Naive thymus-derived CD4-positive, alpha-beta T cell (primary cell): ENCODE measurements around the gene GSG1L. TPM values are rescaled to one million over a fixed set of nuclear protein-coding genes. Genes with fewer than 3 reads are reported as not detected.
A peak's percentile ranks its signal among the peaks of the same experiment; 100 is the strongest.

ENCODE experiments used
- ATAC-seq: fragments of 150-1000 bp; cut with Tn5 transposase; 2 replicates; pipeline ENCODE4 v1.10.0; 2021; ENCODE audit warnings: mild to moderate bottlenecking, moderate library complexity
- CTCF ChIA-PET: fragments of 350-600 bp; sonication (Branson Sonifier 250); formaldehyde crosslinking; loops from one replicate; lab custom pipeline; 2021; ENCODE audit warnings: antibody characterized with exemption; lab: Charles Lee
- POLR2A ChIA-PET: fragments of 350-600 bp; sonication (Branson Sonifier 250); formaldehyde crosslinking; loops from one replicate; lab custom pipeline; 2021; ENCODE audit warnings: antibody characterized with exemption, inconsistent platforms; lab: Charles Lee
- DNase-seq, 9 donors: peaks; one replicate each; pipeline versions ENCODE4 v3.0.0 to v3.0.0-alpha.2; 2020 to 2022; ENCODE audit warnings: mixed read lengths in 1 of 9
- H3K27ac ChIP-seq: one replicate; pipeline ENCODE4 v1.7.0; 2013; ENCODE audit warnings: mild to moderate bottlenecking, low read depth, low read length, moderate library complexity
- H3K27me3 ChIP-seq, 2 donors: one replicate each; pipeline ENCODE4 v1.7.0; 2013; ENCODE audit warnings: low read length in 2 of 2, mild to moderate bottlenecking in 2 of 2, moderate library complexity in 2 of 2; ENCODE audit not compliant: control insufficient read depth in 2 of 2, insufficient read depth in 2 of 2
- H3K36me3 ChIP-seq, 3 experiments: 1 replicate in 2 of 3; 2 replicates in 1 of 3; pipeline ENCODE4 v1.7.0; 2013; ENCODE audit warnings: low read length in 3 of 3, mild to moderate bottlenecking in 3 of 3, moderate library complexity in 1 of 3; ENCODE audit not compliant: insufficient read depth in 3 of 3, control insufficient read depth in 2 of 3
- H3K4me1 ChIP-seq, 2 donors: one replicate each; pipeline ENCODE4 v1.7.0; 2013; ENCODE audit warnings: low read length in 2 of 2, mild to moderate bottlenecking in 2 of 2, moderate library complexity in 1 of 2; ENCODE audit not compliant: control insufficient read depth in 2 of 2, insufficient read depth in 2 of 2
- H3K4me3 ChIP-seq: 2 replicates; pipeline ENCODE4 v1.7.0; 2013; ENCODE audit warnings: mild to moderate bottlenecking, low read length
- H3K9me3 ChIP-seq, 3 experiments: 1 replicate in 2 of 3; 2 replicates in 1 of 3; pipeline ENCODE4 v1.7.0; 2013; ENCODE audit warnings: low read length in 3 of 3; ENCODE audit not compliant: control insufficient read depth in 2 of 3
- H3K27ac Mint-ChIP-seq, 9 donors: one replicate each; pipeline ENCODE4 v1.8.0; 2020 to 2022; ENCODE audit warnings: mixed read lengths in 9 of 9, mild to moderate bottlenecking in 8 of 9, moderate library complexity in 5 of 9, inconsistent platforms in 2 of 9
- H3K27me3 Mint-ChIP-seq, 5 donors: one replicate each; pipeline ENCODE4 v1.8.0; 2021 to 2022; ENCODE audit warnings: mixed read lengths in 5 of 5, mild to moderate bottlenecking in 1 of 5
- H3K36me3 Mint-ChIP-seq, 5 donors: one replicate each; pipeline ENCODE4 v1.8.0; 2020 to 2022; ENCODE audit warnings: mixed read lengths in 5 of 5, mild to moderate bottlenecking in 3 of 5, inconsistent platforms in 1 of 5
- H3K4me1 Mint-ChIP-seq, 7 donors: one replicate each; pipeline ENCODE4 v1.8.0; 2020 to 2022; ENCODE audit warnings: mixed read lengths in 7 of 7, mild to moderate bottlenecking in 3 of 7, inconsistent platforms in 1 of 7
- H3K4me3 Mint-ChIP-seq, 10 donors: one replicate each; pipeline ENCODE4 v1.8.0; 2020 to 2022; ENCODE audit warnings: mild to moderate bottlenecking in 10 of 10, mixed read lengths in 10 of 10, moderate library complexity in 6 of 10, inconsistent platforms in 2 of 10
- H3K9me3 Mint-ChIP-seq, 11 donors: one replicate each; pipeline ENCODE4 v1.8.0; 2020 to 2022; ENCODE audit warnings: mixed read lengths in 11 of 11, mild to moderate bottlenecking in 4 of 11, inconsistent platforms in 1 of 11, moderate library complexity in 1 of 11
- intact Hi-C, 2 donors: fragments of 100-400 bp; cut with micrococcal nuclease; formaldehyde crosslinking; loops; one replicate each; pipeline ENCODE4 v1.15.1; 2023
- polyA plus RNA-seq, 2 donors: library from polyadenylated mRNA; unstranded; fragments of 300-500 nt; fragmentation: Illumina TruSeq; gene quantifications; one replicate each; pipeline ENCODE4 v1.2.3, GENCODE V29; 2021
- total RNA-seq, 6 experiments: library from RNA in 5 of 6; stranded (reverse) in 5 of 6; gene quantifications; 1 replicate in 5 of 6; 2 replicates in 1 of 6; pipeline ENCODE4 v1.2.3 and lab custom pipeline; 2021 to 2026

The GSG1L gene
- total and polyA plus RNA-seq, 7 experiments from 2014 or later, result 0.10 TPM; not detected in 6

DNA sequence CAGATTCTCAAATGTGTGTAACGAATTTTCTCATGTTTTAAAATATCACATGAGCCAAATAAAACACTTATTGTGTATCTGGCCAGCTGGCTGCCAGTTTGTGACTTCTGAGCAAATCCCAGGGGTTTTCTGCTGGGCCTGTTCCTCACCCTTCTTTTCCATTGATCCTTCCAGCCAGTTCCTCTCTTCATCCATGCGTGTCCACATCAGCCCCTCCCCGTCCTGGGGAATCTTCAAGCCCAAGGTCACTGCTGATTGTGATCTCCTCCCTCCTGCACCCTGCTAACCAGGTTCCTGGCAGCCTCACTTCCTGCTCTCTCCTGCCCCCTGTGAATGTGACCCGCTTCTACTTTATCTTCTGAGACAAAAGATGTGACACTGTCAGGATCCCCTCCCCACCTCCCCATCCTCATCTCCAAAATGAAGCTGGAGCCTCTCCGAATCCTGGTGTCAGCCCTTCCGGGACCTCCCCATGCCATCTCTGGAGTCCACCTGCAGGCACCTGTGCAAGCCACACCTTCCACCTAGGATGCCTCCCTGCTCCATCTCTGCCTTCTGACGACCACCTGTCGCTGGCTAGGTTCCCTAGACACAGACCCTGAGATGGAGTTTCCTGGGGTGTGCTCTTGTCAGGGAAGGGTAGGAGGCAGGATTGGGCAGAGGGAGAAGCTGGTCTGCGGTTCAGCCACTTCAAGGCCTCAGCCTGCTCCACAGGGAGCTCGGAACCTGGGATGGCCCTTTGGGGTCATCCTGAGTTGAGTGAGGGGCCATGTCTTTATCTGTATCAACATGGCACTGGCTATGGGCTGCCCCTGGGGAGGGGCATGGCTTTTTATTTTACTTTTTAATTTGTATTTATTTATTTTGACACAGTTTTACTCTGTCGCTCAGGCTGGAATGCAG lies 308.5 kb downstream of the GSG1L start:
- Histone ChIP-seq H3K27me3 (no peaks in the 10 kb centered on the region), H3K4me3 (no peak overlapping the region), H3K36me3 (peaks cover 0 to 11% (median 8%) of the 10 kb centered on the region in 3 experiments), H3K9me3 (no peaks in the 10 kb centered on the region), H3K4me1 (no peaks in the 10 kb centered on the region), H3K27ac (no peak overlapping the region)
- Mint-ChIP-seq H3K4me1 (peaks cover 0 to 8% (median 0%) of the 10 kb centered on the region in 7 donors), H3K27ac (peak overlapping the region in 1 of 9 donors; percentile 2), H3K27me3 (no peaks in the 10 kb centered on the region), H3K36me3 (peaks cover 0 to 45% (median 23%) of the 10 kb centered on the region in 5 donors), H3K4me3 (no peak overlapping the region), H3K9me3 (peaks cover 0 to 3% (median 0%) of the 10 kb centered on the region in 11 donors)
- ATAC-seq (no peak), DNase-seq (no peak)
- ChIA-PET CTCF (no interaction called here), POLR2A (no interaction called here)
- intact Hi-C loops, result no loop called here

DNA sequence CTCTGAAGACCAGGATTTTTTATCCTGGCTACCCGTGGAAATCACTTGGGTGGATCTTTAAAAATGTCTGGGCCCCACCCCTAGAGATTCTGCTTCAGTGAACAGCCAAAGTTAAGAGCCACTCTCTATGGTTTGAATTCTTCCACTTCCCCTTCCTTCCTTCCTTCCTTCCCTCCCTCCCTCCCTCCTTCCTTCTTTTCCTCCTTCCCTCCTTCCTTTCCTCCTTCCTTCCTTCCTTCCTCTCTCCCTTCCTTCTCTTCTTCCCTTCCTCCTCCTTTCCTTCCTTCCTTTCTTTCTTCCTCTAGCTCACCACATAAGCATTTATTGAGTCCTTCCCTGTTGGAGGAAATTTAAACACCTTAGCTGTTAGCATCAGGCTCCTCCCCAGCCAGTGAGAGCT lies 310.0 kb downstream of the GSG1L start:
- intact Hi-C loops, result no loop called here
- peak overlapping the region in 1 of 9 donors; percentile 31 for H3K27ac Mint-ChIP-seq
- Histone ChIP-seq H3K4me1 (no peaks in the 10 kb centered on the region), H3K27me3 (no peaks in the 10 kb centered on the region), H3K27ac (no peak overlapping the region), H3K9me3 (no peaks in the 10 kb centered on the region), H3K4me3 (no peak overlapping the region), H3K36me3 (peaks cover 0 to 8% (median 5%) of the 10 kb centered on the region in 3 experiments)
- no peaks in the 10 kb centered on the region for H3K27me3 Mint-ChIP-seq
- H3K36me3 Mint-ChIP-seq, result peaks cover 0 to 45% (median 21%) of the 10 kb centered on the region in 5 donors
- peaks cover 0 to 13% (median 6%) of the 10 kb centered on the region in 7 donors for H3K4me1 Mint-ChIP-seq
- no peak overlapping the region for H3K4me3 Mint-ChIP-seq
- POLR2A ChIA-PET, result no interaction called here
- ATAC-seq, result no peak
- H3K9me3 Mint-ChIP-seq, result peaks cover 0 to 2% (median 0%) of the 10 kb centered on the region in 11 donors
- no peak for DNase-seq
- CTCF ChIA-PET, result no interaction called here

DNA sequence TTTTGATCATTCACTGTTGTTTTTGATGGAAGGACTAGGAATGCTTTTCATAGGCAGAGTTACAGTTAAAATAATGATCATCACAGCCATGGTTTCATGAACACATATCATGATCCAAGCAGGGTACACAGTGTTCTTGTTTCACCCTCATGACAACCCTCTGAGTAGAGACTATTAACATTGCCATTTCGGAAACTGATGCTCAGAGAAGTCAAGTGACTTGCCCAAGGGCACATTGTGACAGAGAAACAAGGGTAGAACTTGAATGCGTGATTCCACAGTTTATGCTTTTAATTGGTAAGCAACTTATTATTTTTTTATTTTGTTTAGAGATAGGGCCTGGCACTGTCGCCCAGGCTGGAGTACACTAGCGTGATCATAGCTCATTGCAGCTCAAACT lies 311.3 kb downstream of the GSG1L start:
- POLR2A ChIA-PET, result no interaction called here
- Histone ChIP-seq H3K4me3 (no peak overlapping the region), H3K27ac (no peak overlapping the region), H3K36me3 (peaks cover 0 to 2% (median 2%) of the 10 kb centered on the region in 3 experiments), H3K27me3 (no peaks in the 10 kb centered on the region), H3K4me1 (no peaks in the 10 kb centered on the region), H3K9me3 (no peaks in the 10 kb centered on the region)
- DNase-seq (no peak), ATAC-seq (no peak)
- H3K9me3 Mint-ChIP-seq, result peaks cover 0 to 2% (median 0%) of the 10 kb centered on the region in 11 donors
- H3K27ac Mint-ChIP-seq, result no peak overlapping the region
- no peak overlapping the region for H3K4me3 Mint-ChIP-seq
- H3K36me3 Mint-ChIP-seq, result peaks cover 0 to 32% (median 11%) of the 10 kb centered on the region in 5 donors
- CTCF ChIA-PET, result interaction anchor here (0.6 kb wide), 1 partner anchor 485 kb away, joined by 3 read pairs; no protein-coding TSS in a partner anchor
- no peaks in the 10 kb centered on the region for H3K27me3 Mint-ChIP-seq
- peaks cover 4 to 14% (median 6%) of the 10 kb centered on the region in 7 donors for H3K4me1 Mint-ChIP-seq
- intact Hi-C loops, result no loop called here

DNA sequence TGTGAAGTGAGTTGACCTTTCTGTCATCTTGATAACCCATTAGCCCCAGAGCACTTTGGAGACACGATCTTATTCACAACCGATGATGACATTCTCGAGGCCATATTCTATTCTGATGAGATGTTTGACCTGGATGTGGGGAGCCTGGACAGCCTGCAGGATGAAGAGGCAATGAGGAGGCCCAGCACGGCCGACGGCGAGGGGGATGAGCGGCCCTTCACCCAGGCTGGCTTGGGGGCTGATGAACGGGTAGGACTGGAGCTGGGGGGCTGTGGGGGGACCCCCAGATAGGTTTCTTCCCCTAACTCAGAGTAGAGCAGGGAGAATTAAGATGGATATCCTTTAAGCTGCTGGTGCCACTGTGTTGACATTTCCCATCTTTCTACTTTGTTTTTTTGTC lies 311.8 kb downstream of the GSG1L start:
- Histone ChIP-seq H3K4me1 (no peaks in the 10 kb centered on the region), H3K9me3 (no peaks in the 10 kb centered on the region), H3K36me3 (peaks cover 0 to 2% (median 0%) of the 10 kb centered on the region in 3 experiments), H3K27me3 (no peaks in the 10 kb centered on the region), H3K4me3 (no peak overlapping the region), H3K27ac (no peak overlapping the region)
- DNase-seq, result no peak
- ChIA-PET CTCF (no interaction called here), POLR2A (no interaction called here)
- Mint-ChIP-seq H3K9me3 (peaks cover 0 to 2% (median 0%) of the 10 kb centered on the region in 11 donors), H3K36me3 (peaks cover 0 to 29% (median 8%) of the 10 kb centered on the region in 5 donors), H3K27ac (no peak overlapping the region), H3K4me3 (no peak overlapping the region), H3K27me3 (no peaks in the 10 kb centered on the region), H3K4me1 (peaks cover 4 to 19% (median 6%) of the 10 kb centered on the region in 7 donors)
- no peak for ATAC-seq
- intact Hi-C loops, result no loop called here

DNA sequence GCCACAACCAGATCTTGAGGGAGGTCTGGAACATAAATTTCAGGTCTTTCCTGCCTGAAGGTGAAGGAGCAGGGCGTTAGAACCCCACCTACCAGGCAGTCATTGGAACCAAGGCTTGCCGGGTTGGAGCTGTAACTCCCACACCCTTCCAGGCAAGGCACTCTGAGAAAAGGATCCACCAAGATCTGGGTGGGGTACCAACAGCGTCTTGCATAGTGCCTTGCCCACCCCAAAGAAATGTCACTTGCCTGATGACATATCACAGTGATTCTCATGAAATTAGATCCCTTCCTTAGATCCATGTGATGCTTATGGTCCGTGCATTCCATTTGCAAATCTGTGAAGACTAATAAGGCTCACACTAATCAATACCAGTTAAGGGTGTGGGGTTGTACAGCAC lies 312.3 kb downstream of the GSG1L start:
- ATAC-seq (no peak), DNase-seq (no peak)
- Mint-ChIP-seq H3K36me3 (peaks cover 0 to 26% (median 6%) of the 10 kb centered on the region in 5 donors), H3K27ac (no peak overlapping the region), H3K4me1 (peaks cover 4 to 21% (median 6%) of the 10 kb centered on the region in 7 donors), H3K9me3 (peaks cover 0 to 2% (median 0%) of the 10 kb centered on the region in 11 donors), H3K4me3 (no peak overlapping the region), H3K27me3 (no peaks in the 10 kb centered on the region)
- no peak overlapping the region for H3K4me3 ChIP-seq
- H3K27me3 ChIP-seq, result no peaks in the 10 kb centered on the region
- intact Hi-C loops, result no loop called here
- peaks cover 0 to 2% (median 0%) of the 10 kb centered on the region in 3 experiments for H3K36me3 ChIP-seq
- H3K4me1 ChIP-seq, result no peaks in the 10 kb centered on the region
- H3K27ac ChIP-seq, result no peak overlapping the region
- no peaks in the 10 kb centered on the region for H3K9me3 ChIP-seq
- POLR2A ChIA-PET, result no interaction called here
- CTCF ChIA-PET, result no interaction called here

DNA sequence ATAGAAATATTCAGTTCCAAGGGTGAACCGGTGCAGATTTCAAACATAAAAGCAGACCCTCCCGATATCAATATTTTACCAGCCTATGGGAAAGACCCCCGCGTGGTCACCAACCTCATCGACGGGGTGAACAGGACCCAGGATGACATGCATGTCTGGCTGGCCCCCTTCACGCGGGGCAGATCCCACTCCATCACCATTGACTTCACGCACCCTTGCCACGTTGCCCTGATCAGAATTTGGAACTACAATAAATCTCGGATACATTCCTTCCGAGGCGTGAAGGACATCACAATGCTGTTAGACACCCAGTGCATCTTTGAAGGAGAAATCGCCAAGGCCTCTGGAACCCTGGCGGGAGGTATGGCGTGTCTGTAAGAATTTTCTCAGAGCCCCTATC lies 313.6 kb downstream of the GSG1L start:
- Mint-ChIP-seq H3K36me3 (peaks cover 0 to 25% (median 4%) of the 10 kb centered on the region in 5 donors), H3K4me3 (peak overlapping the region in 1 of 10 donors; percentile 4), H3K27ac (no peak overlapping the region), H3K4me1 (peaks cover 4 to 18% (median 6%) of the 10 kb centered on the region in 7 donors), H3K27me3 (no peaks in the 10 kb centered on the region), H3K9me3 (peaks cover 0 to 2% (median 0%) of the 10 kb centered on the region in 11 donors)
- Histone ChIP-seq H3K27ac (no peak overlapping the region), H3K27me3 (no peaks in the 10 kb centered on the region), H3K4me1 (no peaks in the 10 kb centered on the region), H3K36me3 (peaks cover 0 to 2% (median 0%) of the 10 kb centered on the region in 3 experiments), H3K4me3 (no peak overlapping the region), H3K9me3 (no peaks in the 10 kb centered on the region)
- ChIA-PET CTCF (no interaction called here), POLR2A (no interaction called here)
- intact Hi-C loops, result loop anchor here in 1 of 2 donors (10.0 kb wide), 1 partner anchor 1915 kb away; no protein-coding TSS in a partner anchor
- ATAC-seq (no peak), DNase-seq (no peak)
